ENCODE results near the gene RNF220.
"Not testable (repeated sequence)": the region's sequence is repeated elsewhere in the genome, so short reads cannot be mapped to it uniquely, and the experiment has no call there.

Gene RNF220

GRCh38 chr1:44648529-44649250, 243.6 kb downstream of the RNF220 start:
- DNase-seq (ENCODE audit: low read depth in 1 of 2, low spot score in 1 of 2), result no peak

- no peak for DNase-seq (ENCODE audit: low read depth in 1 of 2, low spot score in 1 of 2)
Measured at GRCh38 chr1:44649788-44650158, 244.7 kb downstream of the RNF220 start.

DNA sequence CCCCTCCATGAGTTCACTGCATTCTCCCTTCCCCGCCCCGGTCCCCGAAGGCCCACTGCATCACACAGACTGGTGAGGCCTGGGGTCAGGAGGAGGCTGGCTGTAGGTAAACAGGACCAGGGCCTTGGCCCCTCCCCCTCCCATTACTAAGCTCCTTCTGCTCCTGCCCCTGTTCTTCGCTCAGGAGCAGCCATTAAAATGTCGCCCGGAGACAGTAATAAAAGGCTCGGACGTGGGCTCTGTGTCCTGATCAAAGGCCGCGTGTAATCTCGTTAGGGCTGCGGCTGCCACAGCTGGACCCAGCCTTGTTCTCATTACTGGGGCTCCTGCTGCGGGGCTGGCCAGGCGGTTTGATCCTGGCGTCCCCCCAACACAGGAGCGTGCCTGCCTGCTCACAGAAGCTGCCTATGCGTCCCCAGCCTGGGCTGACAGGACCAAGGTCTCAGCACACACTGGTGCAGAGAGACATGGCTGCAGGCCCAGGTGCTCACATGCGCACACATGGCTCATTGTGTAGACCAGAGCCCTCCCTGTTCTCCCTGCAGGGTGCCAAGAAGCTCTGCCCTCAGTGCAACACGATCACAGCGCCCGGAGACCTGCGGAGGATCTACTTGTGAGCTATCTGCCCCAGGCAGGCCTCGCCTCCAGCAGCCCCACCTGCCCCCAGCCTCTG, 245.2 kb downstream of the RNF220 start:
- no peak for DNase-seq (ENCODE audit: low read depth in 1 of 2, low spot score in 1 of 2)

DNA sequence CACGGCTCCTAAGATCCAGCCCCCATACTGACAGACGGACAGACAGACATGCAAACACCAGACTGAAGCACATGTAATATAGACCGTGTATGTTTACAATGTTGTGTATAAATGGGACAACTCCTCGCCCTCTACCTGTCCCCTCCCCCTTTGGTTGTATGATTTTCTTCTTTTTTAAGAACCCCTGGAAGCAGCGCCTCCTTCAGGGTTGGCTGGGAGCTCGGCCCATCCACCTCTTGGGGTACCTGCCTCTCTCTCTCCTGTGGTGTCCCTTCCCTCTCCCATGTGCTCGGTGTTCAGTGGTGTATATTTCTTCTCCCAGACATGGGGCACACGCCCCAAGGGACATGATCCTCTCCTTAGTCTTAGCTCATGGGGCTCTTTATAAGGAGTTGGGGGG, 246.0 kb downstream of the RNF220 start:
- DNase-seq (ENCODE audit: low read depth in 1 of 2, low spot score in 1 of 2), result no peak

DNA sequence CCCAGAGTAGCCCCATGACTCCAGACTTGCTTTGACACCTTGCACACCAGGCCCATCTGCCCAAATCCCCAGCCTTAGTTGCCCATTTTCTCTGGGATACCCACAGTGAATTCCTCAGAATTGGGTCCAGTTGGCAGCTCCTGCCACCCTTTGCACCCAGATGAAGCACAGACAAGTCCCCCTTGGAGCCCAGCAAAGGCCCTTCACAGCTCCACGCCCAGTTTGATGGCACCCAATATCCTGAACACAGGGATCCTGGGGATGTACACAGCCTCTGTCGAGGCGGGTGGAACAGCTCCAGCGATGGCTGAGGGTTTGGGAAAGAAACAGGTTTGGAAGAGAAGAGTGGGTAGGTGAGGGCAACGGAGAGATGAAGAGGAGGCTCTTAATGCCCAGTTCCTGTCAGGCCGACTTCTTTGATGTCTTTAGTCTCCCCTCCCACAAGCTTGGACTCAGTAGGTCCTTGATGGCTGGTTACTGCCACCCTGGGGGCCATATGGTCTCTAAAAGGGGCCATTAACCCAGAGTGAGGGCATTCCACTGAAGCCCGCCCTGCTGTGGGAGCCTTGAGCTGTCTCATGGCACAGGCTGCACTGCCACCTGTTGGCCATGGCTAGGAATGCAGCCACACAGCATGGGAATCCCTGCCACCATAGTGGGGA, 247.5 kb downstream of the RNF220 start:
- DNase-seq (ENCODE audit: low read depth in 1 of 2, low spot score in 1 of 2), result peak; percentile 59 to 67

GRCh38 chr1:44653107-44653964, 248.3 kb downstream of the RNF220 start:
- DNase-seq (ENCODE audit: low read depth in 1 of 2, low spot score in 1 of 2), result no peak

GRCh38 chr1:44654621-44655187, 249.6 kb downstream of the RNF220 start:
- DNase-seq (ENCODE audit: low read depth in 1 of 2, low spot score in 1 of 2), result no peak

- no peak for DNase-seq (ENCODE audit: low read depth in 1 of 2, low spot score in 1 of 2)
Measured at GRCh38 chr1:44655609-44656008, 250.6 kb downstream of the RNF220 start.

DNA sequence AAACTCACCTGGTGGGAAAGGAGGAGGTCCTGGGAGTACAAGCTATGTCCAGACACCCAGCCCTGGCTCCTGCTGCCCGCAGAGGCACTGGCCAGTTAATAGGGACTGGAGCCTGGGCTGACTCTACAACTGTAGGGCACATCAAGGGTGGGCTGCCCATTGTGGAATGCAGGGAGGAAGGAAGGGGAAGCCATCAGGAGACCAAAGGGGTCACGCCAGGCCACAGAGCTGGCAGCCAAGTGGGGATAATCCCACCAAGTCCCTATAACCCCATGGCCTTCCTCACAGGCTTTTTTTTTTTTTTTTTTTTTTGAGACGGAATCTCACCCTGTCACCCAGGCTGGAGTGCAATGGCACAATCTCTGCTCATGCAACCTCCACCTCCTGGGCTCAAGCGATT, 254.5 kb downstream of the RNF220 start:
- DNase-seq (ENCODE audit: low read depth in 1 of 2, low spot score in 1 of 2), result no peak

- no peak for DNase-seq (ENCODE audit: low read depth in 1 of 2, low spot score in 1 of 2)
Measured at GRCh38 chr1:44660176-44660575, 255.1 kb downstream of the RNF220 start.

- no peak for DNase-seq (ENCODE audit: low read depth in 1 of 2, low spot score in 1 of 2)
Measured at GRCh38 chr1:44661781-44662682, 257.0 kb downstream of the RNF220 start.

DNA sequence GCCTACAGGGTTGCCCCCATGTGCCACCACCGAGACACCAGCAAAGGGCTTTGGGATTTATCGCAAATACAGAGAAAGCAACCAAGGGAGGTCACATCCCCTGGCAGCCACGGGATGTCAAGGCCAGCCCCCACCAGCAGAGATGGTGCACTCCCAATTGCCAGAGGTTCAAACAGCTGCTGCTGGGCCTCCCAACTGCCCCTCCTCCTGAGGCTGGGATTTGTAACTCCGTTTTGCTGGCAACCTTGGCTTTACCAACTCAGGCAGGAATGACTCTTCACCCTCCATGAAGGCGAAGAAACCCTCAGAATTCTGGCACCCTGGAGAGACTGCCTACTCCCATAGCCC, 257.6 kb downstream of the RNF220 start:
- no peak for DNase-seq (ENCODE audit: low read depth in 1 of 2, low spot score in 1 of 2)

GRCh38 chr1:44663417-44663816, 258.4 kb downstream of the RNF220 start:
- no peak for DNase-seq (ENCODE audit: low read depth in 1 of 2, low spot score in 1 of 2)

- peak in 1 of 2 donors; percentile 11 for DNase-seq (ENCODE audit: low read depth in 1 of 2, low spot score in 1 of 2)
Measured at GRCh38 chr1:44664730-44665370, 259.8 kb downstream of the RNF220 start.

DNA sequence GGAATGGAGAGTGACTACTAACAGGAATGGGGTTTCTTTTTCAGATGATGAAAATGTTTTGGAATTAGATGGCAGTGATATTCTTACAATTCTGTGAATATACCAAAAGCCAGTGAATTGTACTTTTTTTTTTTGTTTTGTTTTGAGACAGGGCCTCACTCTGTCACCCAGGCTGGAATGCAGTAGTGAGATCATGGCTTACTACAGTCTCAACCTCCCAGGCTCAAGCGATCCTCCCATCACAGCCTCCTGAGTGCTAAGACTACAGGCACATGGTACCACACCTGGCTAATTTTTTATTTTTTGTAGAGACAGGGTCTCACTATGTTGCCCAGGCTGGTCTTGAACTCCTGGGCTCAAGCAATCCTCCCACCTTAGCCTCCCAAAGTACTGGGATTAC, 261.7 kb downstream of the RNF220 start:
- not testable (repeated sequence) for DNase-seq (ENCODE audit: low read depth in 1 of 2, low spot score in 1 of 2)

DNA sequence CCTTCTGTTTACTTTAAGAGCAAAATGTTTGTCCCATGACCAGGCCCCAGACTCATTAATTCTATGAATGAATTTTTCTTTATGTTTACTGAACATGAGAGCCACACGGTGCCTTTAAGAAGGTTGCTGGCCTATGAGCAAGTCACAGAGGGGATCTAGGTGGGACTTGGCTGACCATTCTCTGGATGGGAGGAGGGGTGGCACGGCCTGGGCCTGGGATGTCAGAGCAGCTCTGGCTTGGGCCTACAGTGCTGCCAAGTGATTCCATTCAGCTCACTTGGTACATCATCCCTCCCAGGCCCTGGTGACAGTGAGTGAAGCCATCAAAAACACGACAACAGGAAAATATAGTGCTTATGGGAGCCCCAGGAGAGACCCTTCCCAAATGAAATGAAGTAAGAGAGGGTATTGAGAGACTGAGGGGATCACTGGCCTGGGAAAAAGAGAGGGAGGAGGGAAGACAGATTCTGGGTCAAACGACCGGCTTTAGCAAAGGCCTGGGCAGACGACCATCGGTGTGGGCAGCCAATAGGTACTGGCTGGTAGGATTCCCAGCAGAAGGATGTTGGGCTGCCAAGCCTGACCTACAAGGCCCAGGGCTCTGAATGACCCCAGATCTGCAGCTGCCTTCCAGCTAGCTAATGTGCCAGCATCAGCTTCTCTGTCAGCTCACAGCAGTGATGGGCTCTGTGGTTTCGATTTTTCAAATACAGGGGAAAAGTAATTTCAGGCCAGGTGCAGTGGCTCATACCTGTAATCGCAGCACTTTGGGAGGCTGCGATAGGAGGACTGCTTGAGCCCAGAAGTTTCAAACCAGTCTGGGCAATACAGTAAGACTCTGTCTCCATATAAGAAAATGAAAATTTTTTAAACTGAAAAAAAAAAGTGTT, 265.9 kb downstream of the RNF220 start:
- DNase-seq (ENCODE audit: low read depth in 1 of 2, low spot score in 1 of 2), result no peak

DNA sequence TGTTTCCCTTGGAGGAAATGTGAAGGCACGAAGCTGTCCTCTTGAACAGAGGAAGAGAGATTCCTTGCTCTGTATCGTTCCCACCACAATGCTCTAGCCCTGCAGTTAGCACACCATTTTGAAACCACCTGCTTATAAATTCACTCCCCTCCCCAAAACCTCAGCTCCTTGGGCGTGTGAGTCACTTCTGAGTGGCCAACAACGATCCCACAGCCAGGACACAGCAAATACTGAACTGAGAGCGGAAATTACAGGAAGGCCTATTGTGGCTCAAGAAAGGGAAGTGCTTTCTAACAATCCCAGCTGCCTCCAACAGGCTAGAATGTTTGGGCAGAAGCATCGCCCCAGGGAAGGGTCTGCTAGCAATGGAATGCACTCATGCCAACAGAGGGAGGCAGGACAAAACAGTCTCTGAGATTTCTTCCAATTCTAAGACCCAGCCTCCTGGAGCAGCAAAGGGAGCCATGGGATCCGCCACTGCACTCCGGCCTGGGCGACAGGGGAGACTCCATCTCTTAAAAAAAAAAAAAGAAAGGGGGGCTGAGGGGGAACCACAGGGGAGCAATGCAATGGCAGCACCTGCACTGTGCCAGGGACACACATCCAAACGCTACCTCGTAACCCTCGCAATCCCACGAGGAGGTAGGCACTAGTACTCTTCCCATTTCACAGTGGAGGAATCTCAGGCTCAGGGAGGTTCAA, 267.4 kb downstream of the RNF220 start:
- DNase-seq (ENCODE audit: low read depth in 1 of 2, low spot score in 1 of 2), result no peak
